Stimulated activated CD8-positive, alpha-beta memory T cell treated with anti-CD3 and anti-CD28 coated beads, Interleukin-4, amount 100 ng/mL, for 4 hours (primary cell): ENCODE results near the gene RESP18.
A peak's percentile ranks its signal among the peaks of the same experiment; 100 is the strongest.
"Not testable (repeated sequence)": the region's sequence is repeated elsewhere in the genome, so short reads cannot be mapped to it uniquely, and the experiment has no call there.

Experiments
- DNase-seq, 2 donors: peaks; one replicate each; pipeline ENCODE4 v3.0.0-alpha.2; 2020; ENCODE audit warnings: low read depth in 2 of 2, low spot score in 1 of 2

The RESP18 gene

DNA sequence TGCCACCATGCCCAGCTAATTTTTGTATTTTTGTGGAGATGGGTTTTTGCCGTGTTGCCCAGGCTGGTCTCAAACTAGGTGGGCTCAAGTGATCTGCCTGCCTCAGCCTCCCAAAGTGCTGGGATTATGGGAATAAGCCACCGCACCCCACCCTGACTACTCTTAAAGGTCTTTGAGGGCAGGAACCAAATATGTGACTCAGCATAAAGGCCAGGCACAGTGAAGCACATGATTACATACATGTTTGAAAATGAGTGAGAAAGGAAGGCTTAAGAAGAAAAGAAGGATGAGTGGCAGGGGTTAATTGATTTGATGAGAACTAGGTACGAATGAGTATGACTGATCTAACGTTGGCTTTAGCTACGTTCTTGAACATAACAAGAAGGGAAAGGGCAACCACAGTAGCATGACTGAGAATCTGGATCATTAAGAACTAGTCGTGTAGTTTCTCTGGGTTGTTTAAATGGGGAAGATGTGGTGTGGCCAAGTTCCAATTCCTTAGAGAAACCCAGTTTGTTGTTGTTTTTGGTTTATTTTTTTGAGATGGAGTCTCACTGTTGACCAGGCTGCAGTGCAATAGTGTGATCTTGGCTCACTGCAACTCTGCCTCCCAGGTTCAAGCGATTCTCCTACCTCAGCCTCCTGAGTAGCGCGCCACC is 6.8 kb downstream of the RESP18 start:
- DNase-seq = no peak

DNA sequence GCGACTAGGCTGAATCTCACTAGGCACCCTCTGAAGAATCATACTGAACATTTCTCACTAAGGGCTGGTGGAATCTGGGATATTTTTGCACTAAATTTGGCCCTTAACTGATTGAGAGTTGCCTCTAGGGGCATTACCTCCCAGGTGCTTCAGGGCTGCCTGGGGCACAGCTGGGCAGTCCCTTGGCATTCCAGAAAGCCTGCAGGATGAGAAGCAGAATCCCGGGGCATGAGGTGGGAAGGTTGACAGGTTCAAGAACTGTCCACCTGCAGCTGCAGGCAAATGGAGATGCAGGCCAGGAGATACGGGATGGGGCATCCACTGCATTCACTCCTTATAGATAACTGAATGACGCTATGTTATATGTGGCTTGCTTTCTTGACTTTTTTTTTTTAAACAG is 7.4 kb downstream of the RESP18 start:
- DNase-seq = no peak

DNA sequence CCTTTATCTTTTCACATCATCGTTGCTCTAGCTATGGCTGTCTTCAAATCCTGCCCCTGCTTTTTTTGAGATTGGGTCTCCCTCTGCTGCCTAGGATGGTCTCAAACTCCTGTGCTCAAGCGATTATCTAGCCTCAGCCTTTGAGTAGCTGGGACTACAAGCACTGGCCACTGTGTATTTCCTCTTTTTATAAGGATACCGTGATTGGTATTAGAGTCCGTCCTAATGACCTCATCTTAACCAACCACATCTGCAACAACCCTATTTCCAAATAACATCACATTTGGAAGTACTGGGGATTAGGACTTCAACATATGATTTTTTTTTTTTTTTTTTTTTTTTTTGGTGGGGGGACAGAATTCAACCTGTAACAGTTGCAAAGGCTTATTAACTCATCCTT is 9.1 kb downstream of the RESP18 start:
- no peak for DNase-seq

DNA sequence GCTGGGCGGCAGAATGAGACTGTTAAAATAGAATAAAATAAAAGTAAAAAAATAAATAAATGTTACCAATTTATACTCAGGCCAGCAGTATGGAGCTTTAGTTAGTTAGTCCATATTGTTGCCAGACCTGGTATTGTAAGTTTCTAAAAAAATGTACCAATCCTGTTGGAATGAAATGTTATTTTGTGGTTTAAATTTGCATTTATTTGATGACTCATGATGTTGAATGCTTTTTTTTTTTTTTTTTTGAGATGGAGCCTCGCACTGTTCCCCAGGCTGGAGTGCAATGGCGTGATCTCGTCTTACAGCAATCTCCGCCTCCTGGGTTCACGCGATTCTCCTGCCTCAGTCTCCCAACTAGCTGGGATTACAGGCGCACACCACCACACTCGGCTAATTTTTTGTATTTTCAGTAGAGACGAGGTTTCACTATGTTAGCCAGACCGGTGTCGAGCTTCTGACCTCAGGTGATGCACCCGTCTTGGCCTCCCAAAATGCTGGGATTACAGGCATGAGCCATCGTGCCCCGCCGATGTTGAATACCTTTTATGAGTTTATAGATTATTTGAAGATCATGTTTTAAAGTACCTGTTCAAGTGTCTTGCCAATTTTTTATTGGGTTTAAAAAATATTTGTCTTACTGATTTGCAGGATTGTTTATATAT is 17.6 kb downstream of the RESP18 start:
- DNase-seq = no peak

DNA sequence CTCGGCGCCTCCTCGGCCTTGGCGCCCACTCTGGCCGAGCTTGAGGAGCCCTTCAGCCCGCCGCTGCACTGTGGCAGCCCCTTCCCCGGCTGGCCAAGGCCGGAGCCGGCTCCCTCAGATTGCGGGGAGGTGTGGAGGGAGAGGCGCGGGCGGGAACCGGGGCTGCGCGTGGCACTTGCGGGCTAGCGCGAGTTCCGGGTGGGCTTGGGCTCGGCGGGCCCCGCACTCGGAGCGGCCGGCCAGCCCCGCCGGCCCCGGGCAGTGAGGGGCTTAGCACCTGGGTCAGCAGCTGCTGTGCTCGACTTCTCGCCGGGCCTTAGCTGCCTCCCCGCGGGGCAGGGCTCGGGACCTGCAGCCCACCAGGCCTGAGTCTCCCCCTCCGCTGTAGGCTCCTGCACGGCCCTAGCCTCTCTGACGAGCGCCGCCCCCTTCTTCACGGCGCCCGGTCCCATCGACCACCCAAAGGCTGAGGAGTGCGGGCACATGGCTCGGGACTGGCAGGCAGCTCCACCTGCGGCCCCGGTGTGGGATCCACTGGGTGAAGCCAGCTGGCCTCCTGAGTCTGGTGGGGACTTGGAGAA is 19.8 kb downstream of the RESP18 start:
- not testable (repeated sequence) for DNase-seq

DNA sequence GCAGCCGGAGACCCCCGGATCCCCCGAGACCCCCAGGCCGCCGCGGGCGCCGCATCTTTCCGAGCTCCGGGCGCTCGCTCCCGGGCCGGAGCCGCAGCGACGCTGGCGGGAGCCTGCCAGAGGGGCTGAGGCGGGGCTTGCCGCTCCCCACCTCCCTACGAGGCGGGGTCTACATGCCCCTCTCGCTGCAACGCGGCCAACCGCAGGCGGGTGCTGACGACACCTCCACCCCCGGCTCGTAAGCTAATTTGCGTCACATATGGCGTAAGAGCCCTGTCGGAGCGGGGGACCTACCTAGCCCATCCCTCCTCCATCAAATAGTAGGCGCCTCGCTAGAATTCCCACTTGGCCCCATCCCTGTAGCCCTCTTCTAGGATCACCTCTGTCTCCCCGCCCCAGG is 23.3 kb downstream of the RESP18 start, which contains the start of gene PTPRN:
Gene PTPRN, minus strand, starts transcription at position 124 of the 400 bp plus-strand sequence. Its CDS starts 69 bp downstream, at position 55.
- DNase-seq = no peak

DNA sequence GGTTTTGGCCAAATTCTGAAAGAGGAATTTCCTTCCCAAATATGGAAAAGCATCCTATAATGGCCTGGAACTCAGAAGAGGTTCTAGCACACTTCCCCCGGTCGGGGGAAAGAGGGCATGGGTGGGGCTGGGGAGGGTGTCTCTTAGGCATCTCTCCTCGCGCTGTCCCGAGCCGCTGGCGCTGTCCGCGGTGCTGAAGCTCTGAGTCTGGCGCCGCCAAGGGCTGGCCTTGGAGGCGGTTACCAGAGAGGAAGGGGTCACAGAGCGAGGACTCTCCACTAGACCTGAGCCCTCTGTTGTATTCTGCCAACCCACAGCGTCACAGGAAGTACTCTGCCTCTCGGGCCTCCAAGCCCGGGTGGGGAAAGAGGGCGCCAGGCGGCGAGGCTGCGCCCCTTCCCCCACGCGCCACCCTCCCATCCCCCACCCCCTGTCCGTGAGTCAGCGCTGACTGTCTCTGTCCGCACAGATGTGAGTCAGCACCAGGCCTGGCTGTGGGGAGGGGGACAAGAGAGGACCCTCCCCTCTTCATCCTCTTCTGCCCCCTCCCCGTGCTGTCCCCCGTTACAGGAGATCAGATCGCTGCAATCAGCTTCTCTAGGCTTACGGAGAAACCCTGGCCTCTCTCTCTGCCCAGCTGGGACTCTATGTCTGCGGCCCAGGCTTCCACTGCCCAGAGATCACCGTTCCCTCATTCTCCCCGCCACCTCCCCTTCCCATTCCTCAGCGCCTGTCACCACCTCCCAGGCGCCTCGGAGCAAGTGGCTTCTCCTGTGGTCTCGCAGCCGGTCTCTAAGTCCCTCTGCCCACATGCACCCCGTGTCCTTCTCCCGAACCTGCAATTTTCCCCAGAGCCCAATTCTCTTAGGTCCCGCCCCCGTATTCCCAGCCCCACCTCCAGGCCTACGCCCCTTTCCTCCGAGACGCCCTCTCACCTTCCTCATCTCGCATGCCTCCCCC is 24.1 kb downstream of the RESP18 start:
- DNase-seq = peak; percentile 15 to 43

DNA sequence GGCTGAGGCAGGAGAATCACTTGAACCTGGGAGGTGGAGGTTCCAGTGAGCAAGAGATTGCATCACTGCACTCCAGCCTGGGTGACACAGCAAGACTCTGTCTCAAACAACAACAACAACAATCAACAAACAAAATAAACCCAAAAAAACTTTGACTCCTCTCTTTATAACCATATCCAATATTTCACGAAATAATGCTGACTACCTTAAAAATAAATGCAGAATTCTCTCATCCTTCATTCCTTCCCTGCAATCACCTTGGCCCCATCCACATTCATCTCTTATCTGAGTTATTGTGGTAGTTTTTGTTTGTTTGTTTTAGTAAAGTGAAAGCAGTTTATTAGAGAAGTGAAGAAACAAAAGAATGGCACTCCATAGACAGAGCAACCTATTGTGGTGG is 26.5 kb downstream of the RESP18 start:
- no peak for DNase-seq

DNA sequence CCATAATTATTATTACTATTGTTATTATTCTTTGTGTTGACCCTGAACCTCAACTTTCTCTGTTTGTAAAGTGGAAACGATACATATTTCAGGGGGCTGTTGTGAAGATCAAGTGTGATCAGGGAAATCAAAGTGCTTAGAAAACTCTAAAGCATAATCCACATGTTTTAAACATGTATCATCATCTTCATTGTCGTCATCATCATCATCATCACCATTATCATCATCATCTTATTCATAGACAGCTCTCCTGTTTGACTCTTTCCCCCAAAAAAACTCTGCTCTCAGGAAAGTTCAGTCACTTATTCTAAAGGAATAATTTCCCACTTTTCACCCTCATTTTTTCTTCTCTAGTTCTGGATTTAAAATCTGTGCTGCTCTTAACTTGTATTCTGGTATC is 28.3 kb downstream of the RESP18 start:
- no peak for DNase-seq

DNA sequence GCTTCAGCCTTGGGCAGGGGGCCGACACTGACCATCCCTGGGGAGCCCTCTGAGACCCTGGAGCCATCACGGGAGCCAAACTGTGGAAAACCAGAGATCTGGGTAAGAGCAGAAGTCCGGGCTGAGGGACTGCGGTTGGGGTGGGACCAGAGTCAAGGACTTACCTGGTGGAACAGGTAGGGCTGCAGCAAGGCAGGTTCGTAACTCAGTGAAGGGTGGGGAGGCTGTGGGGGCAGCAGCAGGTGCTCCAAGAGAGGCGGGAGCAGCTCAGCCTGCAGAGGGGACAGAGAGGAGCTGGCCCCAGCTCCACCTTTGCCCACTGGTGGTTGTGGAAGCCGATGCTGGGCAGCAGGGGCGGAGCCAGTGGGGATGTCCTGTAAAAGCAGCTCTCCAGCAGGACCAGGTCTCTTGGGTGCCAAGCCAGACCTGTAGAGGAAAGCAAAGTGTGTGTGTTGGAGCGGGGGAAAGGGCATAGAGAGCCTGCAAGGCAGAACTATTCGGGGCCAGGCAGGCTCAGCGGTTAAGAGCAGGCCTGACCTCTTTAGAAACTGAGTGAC is 30.1 kb downstream of the RESP18 start:
- no peak for DNase-seq

DNA sequence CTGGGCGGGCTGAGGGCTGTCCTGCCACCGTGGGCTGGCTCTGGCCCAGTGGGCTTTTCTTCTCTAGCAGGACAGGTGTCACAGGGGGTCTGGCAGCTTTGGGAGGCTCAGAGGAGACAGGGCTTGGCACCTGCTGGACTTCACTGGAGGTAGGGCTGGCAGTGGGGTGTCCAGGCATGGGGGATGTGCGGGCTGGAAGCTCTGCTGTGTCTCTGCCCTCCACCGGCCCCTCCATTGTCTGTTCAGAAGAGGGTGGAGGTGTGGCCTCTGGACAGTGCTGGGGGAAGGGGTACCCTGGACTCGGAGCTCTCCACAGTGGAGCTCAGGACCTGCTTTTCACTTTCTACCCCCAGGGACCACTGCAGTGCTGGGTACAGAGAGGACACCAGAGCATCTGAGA is 32.5 kb downstream of the RESP18 start:
- no peak for DNase-seq

DNA sequence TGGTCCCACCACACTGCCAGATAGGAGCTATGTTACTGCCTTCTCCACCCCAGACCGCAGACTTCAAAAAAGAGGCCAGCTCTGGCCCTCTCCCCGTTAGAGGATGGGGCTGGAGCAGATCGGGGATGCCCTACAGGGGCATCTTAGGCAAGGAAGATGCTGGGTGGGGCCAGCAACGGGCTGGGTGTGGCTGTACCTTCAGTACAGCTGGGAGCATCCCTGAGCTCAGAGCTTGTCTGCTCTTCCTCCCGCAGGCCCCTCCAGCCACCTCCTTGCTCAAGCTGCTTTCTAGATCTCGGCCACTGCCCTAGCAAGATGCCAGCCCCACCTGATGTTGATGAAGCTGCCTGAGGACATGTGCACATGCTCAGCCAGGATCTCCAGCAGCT is 33.2 kb downstream of the RESP18 start:
- DNase-seq = no peak

DNA sequence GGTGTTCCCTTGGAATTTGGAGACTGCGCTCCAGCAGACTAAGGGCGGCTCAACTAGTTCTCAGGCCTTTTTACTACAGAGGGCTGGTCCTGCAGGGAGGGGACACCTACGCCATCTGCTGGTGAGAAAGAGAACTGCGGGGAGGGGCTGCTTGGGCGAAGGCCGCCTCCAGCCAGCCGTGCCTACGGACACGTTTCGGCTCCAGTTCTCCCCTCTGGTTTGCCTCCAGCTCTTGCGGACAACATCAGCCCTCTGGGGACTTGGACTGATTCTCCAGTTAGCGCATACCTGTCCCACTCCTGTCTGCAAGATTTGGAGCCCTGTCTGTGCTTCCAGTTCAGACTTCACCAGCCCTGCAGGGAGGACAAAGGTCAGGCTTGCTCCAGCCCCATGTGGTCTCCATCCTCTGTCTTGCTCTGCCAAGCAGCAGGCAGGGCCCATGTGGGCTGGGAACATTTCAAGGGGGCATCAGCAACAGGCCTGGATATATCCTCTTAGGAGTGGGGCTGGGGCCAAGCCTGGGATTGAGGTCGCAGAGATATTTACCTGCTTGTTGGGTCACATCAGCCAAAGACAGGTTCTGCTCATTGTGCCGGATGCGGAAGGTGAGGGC is 33.7 kb downstream of the RESP18 start:
- peak; percentile 73 to 88 for DNase-seq

DNA sequence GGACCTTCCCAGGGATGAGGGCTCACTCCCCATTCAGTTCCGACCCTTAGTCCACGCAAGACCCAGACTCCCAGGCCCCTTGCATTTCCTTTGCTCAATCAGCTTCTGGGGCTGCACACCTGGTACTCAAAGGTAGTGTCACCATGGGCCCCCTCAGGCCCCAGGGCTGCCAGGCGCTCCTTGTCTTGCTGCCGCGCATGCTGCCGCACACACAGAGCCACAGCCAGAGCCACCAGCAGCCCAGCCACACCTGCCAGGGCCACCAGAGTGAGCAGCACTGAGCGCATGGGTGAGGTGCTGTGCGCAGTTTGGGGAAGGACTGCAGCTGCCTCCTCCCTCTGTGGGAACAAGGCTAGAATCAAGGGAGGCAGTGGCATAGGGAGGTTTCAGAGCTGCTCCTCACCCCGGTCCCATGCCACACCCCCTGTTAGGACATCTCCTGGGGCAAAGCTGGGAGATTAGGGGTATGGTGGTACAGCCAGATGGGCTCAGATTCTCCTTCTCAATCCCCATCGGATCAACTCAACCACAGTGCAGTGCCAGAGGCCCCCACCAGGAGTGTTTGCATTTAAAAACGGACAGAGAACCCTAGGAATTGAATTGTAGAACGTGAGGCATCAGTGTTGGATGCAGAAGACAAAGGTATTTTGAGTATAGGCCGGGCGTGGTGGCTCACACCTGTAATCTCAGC is 34.6 kb downstream of the RESP18 start:
- DNase-seq = no peak

DNA sequence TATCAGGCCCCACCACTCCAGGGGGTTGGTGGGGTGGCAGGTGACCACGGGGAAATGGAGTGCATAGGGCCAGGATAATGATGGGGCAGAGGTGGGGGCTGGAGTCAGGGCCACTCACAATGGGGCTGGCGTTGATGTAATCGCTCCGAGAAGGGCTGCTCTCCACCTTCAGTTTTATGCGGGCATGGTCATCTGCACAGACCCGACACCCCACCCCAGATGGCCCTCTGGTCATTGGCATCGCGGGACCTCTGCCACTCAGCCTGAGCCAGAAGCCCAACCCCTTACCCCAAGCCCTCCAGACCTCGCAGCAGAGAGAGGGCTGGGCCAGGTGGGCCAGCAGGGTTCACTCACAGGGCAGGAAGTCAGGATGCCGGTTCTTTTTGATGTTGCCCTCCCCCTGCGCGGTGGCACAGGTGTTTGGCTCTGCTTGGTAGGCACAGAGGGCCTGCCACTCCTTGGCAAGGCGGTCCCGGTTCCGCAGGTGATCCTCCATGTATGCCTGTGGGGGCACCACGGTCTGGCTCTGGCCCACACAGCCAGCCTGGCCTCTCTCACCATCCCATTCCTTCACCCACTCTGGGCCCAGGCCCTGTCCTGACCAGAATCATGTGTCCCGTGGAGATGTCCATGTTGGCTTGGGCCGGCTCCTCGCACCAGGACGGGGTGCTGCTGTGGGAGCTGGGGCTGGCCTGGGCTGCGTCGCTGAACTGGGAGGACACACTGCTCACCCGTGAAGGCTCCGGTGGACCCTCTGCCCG is 35.7 kb downstream of the RESP18 start:
- no peak for DNase-seq

DNA sequence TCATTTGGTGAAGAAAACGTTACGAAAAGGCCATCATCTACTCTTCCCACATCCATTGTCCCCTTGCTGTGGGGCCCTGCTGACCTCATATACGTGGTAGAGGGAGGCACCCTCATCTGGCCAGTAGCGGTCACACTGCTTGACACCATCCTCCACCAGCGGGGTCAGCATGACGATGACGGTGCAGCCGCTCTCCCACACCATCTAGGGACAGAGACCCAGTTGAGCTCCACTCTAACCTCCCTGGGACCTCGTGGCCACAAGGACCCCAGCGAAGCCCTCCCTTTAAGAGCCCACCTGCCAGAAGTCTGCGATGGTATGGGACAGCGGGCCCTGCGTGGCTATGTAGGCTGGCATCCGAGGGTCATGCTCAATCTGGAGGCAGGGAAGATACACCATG is 36.4 kb downstream of the RESP18 start:
- no peak for DNase-seq

DNA sequence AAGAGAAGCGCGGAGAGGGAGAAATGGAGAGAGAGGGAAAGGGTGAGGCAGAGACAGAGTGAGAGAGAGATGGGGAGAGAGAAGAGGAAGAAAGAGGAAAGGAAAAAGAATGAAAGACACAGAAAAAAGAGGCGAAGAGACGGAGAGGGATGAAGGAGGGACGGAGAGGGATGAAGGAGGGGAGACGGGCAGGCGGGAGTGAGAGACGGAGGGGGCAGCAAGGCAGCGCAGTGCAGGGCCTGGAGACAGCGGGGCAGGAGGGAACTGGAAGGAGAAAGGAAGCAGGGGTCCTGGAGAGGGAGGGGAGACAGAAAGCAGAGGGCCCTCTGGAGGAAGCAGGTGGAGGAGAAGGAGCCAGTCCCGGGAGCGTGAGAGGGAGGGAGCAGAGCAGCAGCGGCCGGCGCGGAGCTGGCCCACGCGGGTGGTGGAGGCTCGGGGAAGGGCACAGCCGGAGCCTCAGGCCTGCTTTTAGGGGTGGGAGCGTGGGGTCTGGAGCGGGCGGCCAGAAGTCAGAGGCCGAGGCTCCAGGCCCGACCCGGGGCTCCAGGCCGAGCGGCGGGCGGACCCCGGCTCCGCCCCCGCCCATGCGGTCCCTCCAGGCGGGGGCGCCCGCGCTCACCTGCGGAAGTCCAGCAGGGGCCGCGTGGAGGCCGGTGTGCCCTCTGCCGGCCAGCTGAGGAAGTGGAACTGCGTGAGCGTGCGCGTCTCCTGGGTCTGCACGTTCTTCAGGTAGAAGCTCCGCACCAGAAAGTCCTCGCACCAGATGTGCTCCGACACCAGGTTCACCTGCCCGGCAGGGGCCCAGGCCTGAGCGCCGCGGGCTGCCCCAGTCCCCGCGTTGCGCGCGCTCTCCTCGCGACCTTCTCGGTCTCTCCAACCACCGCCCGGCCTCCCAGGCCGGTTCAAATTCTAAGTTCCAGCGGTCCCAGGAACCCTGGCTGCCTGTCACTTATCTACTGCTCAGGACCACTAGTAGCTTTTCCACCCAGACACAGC is 37.9 kb downstream of the RESP18 start:
- peak; percentile 71 to 73 for DNase-seq

DNA sequence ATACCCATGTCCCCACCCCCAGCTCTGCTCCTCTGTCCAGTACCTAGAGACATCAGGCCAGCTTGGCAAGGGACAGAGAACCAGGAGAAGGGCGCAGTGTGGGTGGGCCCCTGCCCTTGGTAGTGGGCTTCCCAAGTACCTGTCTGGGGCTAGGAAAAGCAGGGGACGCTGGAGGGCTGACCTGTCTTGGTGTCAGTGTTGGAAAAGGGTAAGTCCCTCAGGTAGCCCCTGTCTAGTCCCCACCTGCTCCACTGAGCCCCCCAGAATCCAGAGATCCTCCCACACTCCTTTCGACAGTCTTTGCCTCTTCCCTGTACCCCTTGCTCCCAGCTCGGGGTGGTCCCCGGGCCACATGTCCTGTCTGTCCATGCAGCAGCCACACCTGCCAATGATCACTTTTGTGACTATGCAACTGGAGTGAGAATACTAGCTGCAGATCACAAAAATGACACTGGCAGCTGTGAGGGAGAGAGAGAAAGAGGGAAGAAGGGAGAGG is 38.8 kb downstream of the RESP18 start:
- no peak for DNase-seq
